ENCODE results near the gene UBE2B.

Gene UBE2B

GRCh38 chr5:134370871-134371833, at the start of gene UBE2B (continued):
- TF ChIP-seq ZNF785 (tag by site-specific recombination; IDR thresholded peaks at IDR 0.05): no peak; the same call in 1 of the 2 replicates
- TF ChIP-seq ZNF530 (tag by site-specific recombination; IDR thresholded peaks at IDR 0.05; ENCODE audit: low read depth): no peak
- TF ChIP-seq FEZF1 (tag by site-specific recombination; IDR thresholded peaks at IDR 0.05): no peak; the same call in 1 of the 2 replicates
- TF ChIP-seq ZNF529 (tag by site-specific recombination; IDR thresholded peaks at IDR 0.05; ENCODE audit: insufficient replicate concordance): no peak
- TF ChIP-seq, protein P1, sequence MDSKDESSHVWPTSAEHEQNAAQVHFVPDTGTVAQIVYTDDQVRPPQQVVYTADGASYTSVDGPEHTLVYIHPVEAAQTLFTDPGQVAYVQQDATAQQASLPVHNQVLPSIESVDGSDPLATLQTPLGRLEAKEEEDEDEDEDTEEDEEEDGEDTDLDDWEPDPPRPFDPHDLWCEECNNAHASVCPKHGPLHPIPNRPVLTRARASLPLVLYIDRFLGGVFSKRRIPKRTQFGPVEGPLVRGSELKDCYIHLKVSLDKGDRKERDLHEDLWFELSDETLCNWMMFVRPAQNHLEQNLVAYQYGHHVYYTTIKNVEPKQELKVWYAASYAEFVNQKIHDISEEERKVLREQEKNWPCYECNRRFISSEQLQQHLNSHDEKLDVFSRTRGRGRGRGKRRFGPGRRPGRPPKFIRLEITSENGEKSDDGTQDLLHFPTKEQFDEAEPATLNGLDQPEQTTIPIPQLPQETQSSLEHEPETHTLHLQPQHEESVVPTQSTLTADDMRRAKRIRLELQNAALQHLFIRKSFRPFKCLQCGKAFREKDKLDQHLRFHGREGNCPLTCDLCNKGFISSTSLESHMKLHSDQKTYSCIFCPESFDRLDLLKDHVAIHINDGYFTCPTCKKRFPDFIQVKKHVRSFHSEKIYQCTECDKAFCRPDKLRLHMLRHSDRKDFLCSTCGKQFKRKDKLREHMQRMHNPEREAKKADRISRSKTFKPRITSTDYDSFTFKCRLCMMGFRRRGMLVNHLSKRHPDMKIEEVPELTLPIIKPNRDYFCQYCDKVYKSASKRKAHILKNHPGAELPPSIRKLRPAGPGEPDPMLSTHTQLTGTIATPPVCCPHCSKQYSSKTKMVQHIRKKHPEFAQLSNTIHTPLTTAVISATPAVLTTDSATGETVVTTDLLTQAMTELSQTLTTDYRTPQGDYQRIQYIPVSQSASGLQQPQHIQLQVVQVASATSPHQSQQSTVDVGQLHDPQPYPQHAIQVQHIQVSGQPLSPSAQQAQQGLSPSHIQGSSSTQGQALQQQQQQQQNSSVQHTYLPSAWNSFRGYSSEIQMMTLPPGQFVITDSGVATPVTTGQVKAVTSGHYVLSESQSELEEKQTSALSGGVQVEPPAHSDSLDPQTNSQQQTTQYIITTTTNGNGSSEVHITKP (tag by site-specific recombination; IDR thresholded peaks at IDR 0.05): peak; percentile 100
- TF ChIP-seq HOXD13 (CRISPR knock-in tag; IDR thresholded peaks at IDR 0.05; ENCODE audit: borderline replicate concordance): no peak
- TF ChIP-seq ZNF274 (IDR thresholded peaks at IDR 0.05; ENCODE audit: low read length): no peak
- TF ChIP-seq ZNF274 (tag by site-specific recombination; IDR thresholded peaks at IDR 0.05; ENCODE audit: borderline replicate concordance): no peak
- TF ChIP-seq KLF1 (tag by site-specific recombination; IDR thresholded peaks at IDR 0.05): peak; percentile 92
- TF ChIP-seq OVOL3 (tag by site-specific recombination; IDR thresholded peaks at IDR 0.05): peak; percentile 71
- TF ChIP-seq ZNF146 (tag by site-specific recombination; IDR thresholded peaks at IDR 0.05): peak; percentile 89
- TF ChIP-seq ZNF830 (tag by site-specific recombination; IDR thresholded peaks at IDR 0.05; ENCODE audit: low read depth): no peak
- TF ChIP-seq GLI4 (tag by site-specific recombination; IDR thresholded peaks at IDR 0.05): peak; percentile 85; the same call in 1 of the 2 replicates
- peak; percentile 73 for TF ChIP-seq ZNF76 (tag by site-specific recombination; IDR thresholded peaks at IDR 0.05; ENCODE audit: borderline replicate concordance, low read depth)
- TF ChIP-seq, protein P2, sequence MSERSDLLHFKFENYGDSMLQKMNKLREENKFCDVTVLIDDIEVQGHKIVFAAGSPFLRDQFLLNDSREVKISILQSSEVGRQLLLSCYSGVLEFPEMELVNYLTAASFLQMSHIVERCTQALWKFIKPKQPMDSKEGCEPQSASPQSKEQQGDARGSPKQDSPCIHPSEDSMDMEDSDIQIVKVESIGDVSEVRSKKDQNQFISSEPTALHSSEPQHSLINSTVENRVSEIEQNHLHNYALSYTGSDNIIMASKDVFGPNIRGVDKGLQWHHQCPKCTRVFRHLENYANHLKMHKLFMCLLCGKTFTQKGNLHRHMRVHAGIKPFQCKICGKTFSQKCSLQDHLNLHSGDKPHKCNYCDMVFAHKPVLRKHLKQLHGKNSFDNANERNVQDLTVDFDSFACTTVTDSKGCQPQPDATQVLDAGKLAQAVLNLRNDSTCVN (tag by site-specific recombination; optimal IDR thresholded peaks at IDR 0.05): peak; percentile 93
- TF ChIP-seq SCRT2 (tag by site-specific recombination; IDR thresholded peaks at IDR 0.05): peak; percentile 54; the same call in 1 of the 2 replicates
- TF ChIP-seq ZBTB20 (tag by site-specific recombination; IDR thresholded peaks at IDR 0.05): peak; percentile 44; the same call in 1 of the 2 replicates
- no peak for TF ChIP-seq ZNF354C (tag by site-specific recombination; IDR thresholded peaks at IDR 0.05; ENCODE audit: borderline replicate concordance, low read depth)
- TF ChIP-seq ZNF169 (tag by site-specific recombination; IDR thresholded peaks at IDR 0.05): no peak
- TF ChIP-seq WT1 (tag by site-specific recombination; IDR thresholded peaks at IDR 0.05): peak; percentile 78
- no peak for TF ChIP-seq SCRT1 (tag by site-specific recombination; IDR thresholded peaks at IDR 0.05; ENCODE audit: borderline replicate concordance)
- TF ChIP-seq ZNF324 (tag by site-specific recombination; IDR thresholded peaks at IDR 0.05): peak; percentile 97
- peak; percentile 96 for TF ChIP-seq KLF8 (tag by site-specific recombination; IDR thresholded peaks at IDR 0.05)
- no peak for TF ChIP-seq ZNF221 (tag by site-specific recombination; IDR thresholded peaks at IDR 0.05; ENCODE audit: borderline replicate concordance)
- no peak for TF ChIP-seq ZNF292 (tag by site-specific recombination; IDR thresholded peaks at IDR 0.05; ENCODE audit: borderline replicate concordance, low read depth)
- no peak for TF ChIP-seq MEIS1 (CRISPR knock-in tag; IDR thresholded peaks at IDR 0.05; ENCODE audit: borderline replicate concordance)
- peak; percentile 83 for TF ChIP-seq ZFP69B (tag by site-specific recombination; IDR thresholded peaks at IDR 0.05)
- TF ChIP-seq ZNF549 (tag by site-specific recombination; IDR thresholded peaks at IDR 0.05): no peak
- peak; percentile 92 for TF ChIP-seq ZBTB21 (tag by site-specific recombination; IDR thresholded peaks at IDR 0.05)
- no peak for TF ChIP-seq ZNF701 (tag by site-specific recombination; IDR thresholded peaks at IDR 0.05)
- peak; percentile 91 for TF ChIP-seq KLF7 (tag by site-specific recombination; IDR thresholded peaks at IDR 0.05; ENCODE audit: borderline replicate concordance)
- TF ChIP-seq ZNF501 (tag by site-specific recombination; IDR thresholded peaks at IDR 0.05): peak; percentile 99
- TF ChIP-seq ZNF449 (tag by site-specific recombination; IDR thresholded peaks at IDR 0.05): 0 out of 2 replicates have a peak, but pooled peaks have one; percentile 57
- TF ChIP-seq KLF9 (tag by site-specific recombination; IDR thresholded peaks at IDR 0.05; ENCODE audit: low read depth): peak; percentile 99
- TF ChIP-seq ZNF10 (tag by site-specific recombination; IDR thresholded peaks at IDR 0.05): peak; percentile 42; the same call in 1 of the 2 replicates

Data from HEK293 (cell line).